ENCODE measurements around the gene PMIS2.

Gene PMIS2

DNA sequence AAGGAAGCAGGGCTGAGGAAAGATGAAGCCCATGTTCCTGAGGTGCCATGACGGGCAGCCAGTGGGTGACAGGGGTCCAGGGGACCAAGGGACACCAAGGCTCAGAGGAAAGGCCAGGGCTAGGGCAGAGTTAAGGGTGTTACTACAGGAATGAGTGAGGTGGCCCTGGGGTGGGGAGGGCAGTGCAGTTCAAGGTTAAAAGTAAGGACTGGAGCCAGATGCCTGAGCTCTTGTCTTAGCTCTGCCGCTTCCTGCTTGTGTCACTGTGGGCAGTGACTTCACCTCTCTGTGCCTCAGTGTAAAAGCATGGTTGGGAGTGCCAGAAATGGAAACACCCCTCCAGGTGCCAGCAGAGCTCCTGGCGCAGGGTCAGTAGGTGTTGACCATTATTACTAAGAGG is 50.7 kb downstream of the PMIS2 start:
- DNase-seq, result no peak

Measured in NCI-H187 (cell line).